ENCODE data around the gene MROH2A. TPM values are rescaled to one million over a fixed set of nuclear protein-coding genes. Genes with fewer than 3 reads are reported as not detected.

The MROH2A gene
- polyA plus RNA-seq, 3 donors, result not detected

- H3K9me3 Mint-ChIP-seq, result peaks cover 0 to 5% (median 2%) of the 10 kb centered on the region in 7 donors
- peaks cover 3 to 5% (median 5%) of the 10 kb centered on the region in 3 donors for H3K27me3 Mint-ChIP-seq (ENCODE audit: low read depth in 3 of 3)
- H2AFZ ChIP-seq (ENCODE audit: insufficient read depth, low read depth, low read length, poor library complexity, severe bottlenecking), result no peak overlapping the region
- TF ChIP-seq, protein P1, sequence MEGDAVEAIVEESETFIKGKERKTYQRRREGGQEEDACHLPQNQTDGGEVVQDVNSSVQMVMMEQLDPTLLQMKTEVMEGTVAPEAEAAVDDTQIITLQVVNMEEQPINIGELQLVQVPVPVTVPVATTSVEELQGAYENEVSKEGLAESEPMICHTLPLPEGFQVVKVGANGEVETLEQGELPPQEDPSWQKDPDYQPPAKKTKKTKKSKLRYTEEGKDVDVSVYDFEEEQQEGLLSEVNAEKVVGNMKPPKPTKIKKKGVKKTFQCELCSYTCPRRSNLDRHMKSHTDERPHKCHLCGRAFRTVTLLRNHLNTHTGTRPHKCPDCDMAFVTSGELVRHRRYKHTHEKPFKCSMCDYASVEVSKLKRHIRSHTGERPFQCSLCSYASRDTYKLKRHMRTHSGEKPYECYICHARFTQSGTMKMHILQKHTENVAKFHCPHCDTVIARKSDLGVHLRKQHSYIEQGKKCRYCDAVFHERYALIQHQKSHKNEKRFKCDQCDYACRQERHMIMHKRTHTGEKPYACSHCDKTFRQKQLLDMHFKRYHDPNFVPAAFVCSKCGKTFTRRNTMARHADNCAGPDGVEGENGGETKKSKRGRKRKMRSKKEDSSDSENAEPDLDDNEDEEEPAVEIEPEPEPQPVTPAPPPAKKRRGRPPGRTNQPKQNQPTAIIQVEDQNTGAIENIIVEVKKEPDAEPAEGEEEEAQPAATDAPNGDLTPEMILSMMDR (IDR thresholded peaks at IDR 0.05), result no peak
- no peaks in the 10 kb centered on the region for H3K4me1 ChIP-seq (ENCODE audit: control insufficient read depth in 1 of 2, insufficient read depth in 2 of 2, low read length in 2 of 2)
- H4K20me1 ChIP-seq (ENCODE audit: insufficient read depth, low read length), result no peaks in the 10 kb centered on the region
- H3K79me2 ChIP-seq (ENCODE audit: insufficient read depth, low read length), result no peaks in the 10 kb centered on the region
- no peaks in the 10 kb centered on the region for H3K36me3 Mint-ChIP-seq
- H3K9ac ChIP-seq (ENCODE audit: insufficient read depth, low read length, poor library complexity, severe bottlenecking), result no peak overlapping the region
- 81% methylated on average over 5 of the region's 12 CpGs for WGBS (ENCODE audit: insufficient coverage)
- H3K27me3 ChIP-seq (ENCODE audit: control insufficient read depth in 2 of 2, insufficient read depth in 2 of 2, low read length in 2 of 2), result no peaks in the 10 kb centered on the region
- intact Hi-C loops (cut with micrococcal nuclease), result no loop called here
- H3K27ac Mint-ChIP-seq, result no peak overlapping the region
- DNase-seq, result no peak
- H3K9me3 ChIP-seq (replicated peaks in 1 of 2; ENCODE audit: control insufficient read depth in 1 of 2, insufficient read depth in 1 of 2, low read length in 2 of 2), result no peaks in the 10 kb centered on the region
- H3K4me1 Mint-ChIP-seq, result no peaks in the 10 kb centered on the region
- H3K27ac ChIP-seq (ENCODE audit: low read depth in 1 of 2, low read length in 2 of 2), result no peak overlapping the region
- no peaks in the 10 kb centered on the region for H3K36me3 ChIP-seq (replicated peaks in 1 of 2; ENCODE audit: control insufficient read depth in 1 of 2, insufficient read depth in 2 of 2, low read length in 2 of 2)
- no peak overlapping the region for H3K4me3 ChIP-seq (replicated peaks in 1 of 3; ENCODE audit: low read depth in 2 of 3, low read length in 3 of 3)
- H3K4me3 Mint-ChIP-seq, result no peak overlapping the region
- H3K4me2 ChIP-seq (replicated peaks; ENCODE audit: extremely low read depth, low read length, poor library complexity, severe bottlenecking), result no peak overlapping the region
Measured at GRCh38 chr2:233807215-233807865, 29.2 kb downstream of the MROH2A start.

DNA sequence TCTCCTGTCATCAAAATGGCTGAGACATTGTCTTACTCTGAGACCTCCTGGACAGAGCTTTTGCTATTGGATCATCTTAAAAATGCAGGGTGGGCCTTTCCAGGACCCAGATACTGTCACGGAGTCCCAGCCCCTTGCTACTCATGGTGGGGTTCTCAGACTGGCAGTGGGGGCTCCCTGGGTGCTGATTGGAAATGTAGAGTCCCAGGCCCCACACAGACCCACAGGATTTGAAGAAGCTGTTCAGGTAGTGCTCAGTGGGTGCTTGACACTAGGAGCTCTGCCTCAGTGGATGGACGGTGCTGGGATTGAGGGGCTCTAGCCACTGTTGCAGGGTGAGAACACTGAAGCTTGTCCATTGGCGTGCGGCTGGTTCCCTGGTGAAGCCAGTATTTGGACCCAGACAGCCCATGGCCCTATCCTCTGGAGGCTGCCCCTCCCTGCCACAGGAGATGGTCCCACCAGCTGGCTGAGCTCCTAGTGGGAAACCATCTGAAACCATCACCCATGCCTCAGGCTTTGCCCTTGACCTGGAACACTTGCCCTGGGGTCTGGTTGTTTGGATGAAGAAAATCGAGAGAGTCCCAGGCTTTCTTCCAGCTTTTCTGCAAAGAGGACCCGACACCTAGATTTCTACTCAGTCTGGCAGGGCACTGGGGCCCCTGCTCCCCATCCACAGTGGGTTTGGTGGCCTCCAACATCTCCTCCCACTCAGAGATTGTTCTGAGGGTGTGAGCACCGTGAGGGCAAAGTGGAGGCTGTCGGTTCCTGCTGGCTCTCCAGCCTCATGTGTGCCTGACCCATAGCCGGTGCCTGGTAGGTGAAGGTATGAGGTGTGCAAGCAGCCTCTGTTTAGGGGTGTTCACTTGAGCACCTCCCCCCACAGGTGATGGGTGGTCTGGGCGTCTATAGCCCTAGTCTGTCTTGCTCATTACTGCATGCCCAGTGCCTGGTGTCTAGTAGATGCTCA, 30.1 kb downstream of the MROH2A start:
- TF ChIP-seq, protein P1 (IDR thresholded peaks at IDR 0.05), result no peak
- H3K36me3 ChIP-seq (replicated peaks in 1 of 2; ENCODE audit: control insufficient read depth in 1 of 2, insufficient read depth in 2 of 2, low read length in 2 of 2), result no peaks in the 10 kb centered on the region
- WGBS (ENCODE audit: insufficient coverage), result 87% methylated on average over 5 of the region's 10 CpGs
- H3K79me2 ChIP-seq (ENCODE audit: insufficient read depth, low read length), result no peaks in the 10 kb centered on the region
- no peak overlapping the region for H3K27ac ChIP-seq (ENCODE audit: low read depth in 1 of 2, low read length in 2 of 2)
- Mint-ChIP-seq H3K36me3 (no peaks in the 10 kb centered on the region), H3K4me3 (peak overlapping the region in 1 of 2 donors; percentile 14), H3K27ac (no peak overlapping the region), H3K27me3 (ENCODE audit: low read depth in 3 of 3) (peaks cover 2 to 5% (median 3%) of the 10 kb centered on the region in 3 donors), H3K4me1 (no peaks in the 10 kb centered on the region), H3K9me3 (peaks cover 0 to 5% (median 2%) of the 10 kb centered on the region in 7 donors)
- H2AFZ ChIP-seq (ENCODE audit: insufficient read depth, low read depth, low read length, poor library complexity, severe bottlenecking), result no peak overlapping the region
- H3K9ac ChIP-seq (ENCODE audit: insufficient read depth, low read length, poor library complexity, severe bottlenecking), result no peak overlapping the region
- H3K4me3 ChIP-seq (replicated peaks in 1 of 3; ENCODE audit: low read depth in 2 of 3, low read length in 3 of 3), result no peak overlapping the region
- no peak for DNase-seq
- no peaks in the 10 kb centered on the region for H4K20me1 ChIP-seq (ENCODE audit: insufficient read depth, low read length)
- intact Hi-C loops (cut with micrococcal nuclease), result no loop called here
- no peaks in the 10 kb centered on the region for H3K4me1 ChIP-seq (ENCODE audit: control insufficient read depth in 1 of 2, insufficient read depth in 2 of 2, low read length in 2 of 2)
- H3K4me2 ChIP-seq (replicated peaks; ENCODE audit: extremely low read depth, low read length, poor library complexity, severe bottlenecking), result no peak overlapping the region
- no peaks in the 10 kb centered on the region for H3K9me3 ChIP-seq (replicated peaks in 1 of 2; ENCODE audit: control insufficient read depth in 1 of 2, insufficient read depth in 1 of 2, low read length in 2 of 2)
- no peaks in the 10 kb centered on the region for H3K27me3 ChIP-seq (ENCODE audit: control insufficient read depth in 2 of 2, insufficient read depth in 2 of 2, low read length in 2 of 2)
